Smooth muscle cell of trachea (primary cell): ENCODE results near the gene C1orf174. TPM values are rescaled to one million over a fixed set of nuclear protein-coding genes. Genes with fewer than 3 reads are reported as not detected.

Source experiments
- total RNA-seq: library from RNA; depleted of rRNA; stranded (reverse); fragments of >200 nt; gene quantifications from 2 replicates; pipeline ENCODE4 v1.2.1, GENCODE V29; 2014

The C1orf174 gene
- 28.1 and 28.2 TPM in 2 replicates for total RNA-seq

DNA sequence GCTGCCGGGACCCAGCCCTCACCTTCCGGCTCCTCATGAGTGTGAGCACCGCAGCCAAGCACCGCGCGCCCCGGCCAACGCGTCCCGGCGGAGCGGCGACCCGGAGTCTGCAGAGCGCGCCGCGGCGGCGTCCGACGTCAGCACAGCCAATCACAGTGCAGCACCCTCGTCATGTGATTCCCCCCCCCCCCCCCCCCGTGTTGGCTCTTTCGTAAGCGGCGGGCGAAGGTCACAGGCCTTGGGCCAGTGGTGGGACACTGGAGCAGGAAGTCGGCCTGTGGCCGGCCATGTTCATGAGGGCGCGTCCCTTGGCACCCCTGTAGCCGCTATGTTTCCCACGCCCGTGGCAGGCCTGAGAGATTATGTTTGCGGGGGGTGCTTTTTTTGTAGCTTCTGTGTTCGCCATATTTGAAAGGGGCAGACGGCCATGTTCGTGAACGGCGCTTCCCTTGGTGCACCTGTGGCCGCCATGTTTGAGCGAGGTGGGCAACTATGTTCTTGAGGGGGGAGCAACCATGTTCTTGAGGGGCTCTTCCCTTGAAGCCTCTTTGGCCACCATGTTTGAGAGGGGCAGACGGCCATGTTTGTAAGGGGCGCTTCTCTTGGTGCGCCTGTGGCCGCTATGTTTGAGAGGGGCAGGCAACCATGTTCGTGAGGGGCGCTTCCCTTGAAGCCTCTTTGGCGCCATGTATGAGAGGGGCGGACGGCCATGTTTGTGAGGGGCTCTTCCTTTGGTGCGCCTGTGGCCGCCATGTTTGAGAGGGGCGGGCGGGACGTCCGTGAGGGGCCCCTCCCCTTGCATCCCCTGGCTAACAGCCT, at the start of gene C1orf174:
TSS of gene C1orf174 (minus strand) at position 123 of the 819 bp plus-strand sequence. CDS start at position 37, 86 bp downstream.

GRCh38 chr1:3856923-3857790, 42.9 kb downstream of the C1orf174 start, which contains the start of the genes CEP104 and DFFB:
Gene CEP104, minus strand, starts transcription at chr1:3857211. Its CDS starts 4,804 bp downstream, at chr1:3852407.
Gene DFFB, plus strand, starts transcription at chr1:3857476. Its CDS starts 128 bp downstream, at chr1:3857604.

Other genes with a start within 250 kb of the C1orf174 start
- under 0.01 TPM in 1 of 2 replicates, not detected in the other for gene TP73, start 247.8 kb downstream of the C1orf174 start, total RNA-seq
- gene CCDC27, start 147.8 kb downstream of the C1orf174 start, total RNA-seq: not detected in 2 replicates
- 2.8 and 8.1 TPM in 2 replicates for gene SMIM1, start 127.5 kb downstream of the C1orf174 start, total RNA-seq
- gene LRRC47, start 103.8 kb downstream of the C1orf174 start, total RNA-seq: 34.2 and 46.3 TPM in 2 replicates
- gene CEP104, start 43.1 kb downstream of the C1orf174 start, total RNA-seq: 23.1 and 33.9 TPM in 2 replicates
- gene DFFB, start 42.8 kb downstream of the C1orf174 start, total RNA-seq: 10.1 and 13.5 TPM in 2 replicates